Measurements from ENCODE around the gene PIGW.
A peak's percentile ranks its signal among the peaks of the same experiment; 100 is the strongest.
"Not testable (repeated sequence)": the region's sequence is repeated elsewhere in the genome, so short reads cannot be mapped to it uniquely, and the experiment has no call there.

Gene PIGW

GRCh38 chr17:36534840-36535668 is at the start of gene PIGW, which contains the start of gene MYO19:
Gene PIGW, plus strand, starts transcription at chr17:36534987. Its CDS starts 2,115 bp downstream, at chr17:36537102.
Gene MYO19, minus strand, starts transcription at chr17:36534868. Its CDS starts 2,330 bp downstream, at chr17:36532538.
- peak; percentile 90 for DNase-seq

- DNase-seq: no peak
Observed at GRCh38 chr17:36485027-36485426, 49.8 kb upstream of the PIGW start.

GRCh38 chr17:36485805-36486203 is 49.0 kb upstream of the PIGW start:
- DNase-seq: no peak

GRCh38 chr17:36486204-36487194 is 48.3 kb upstream of the PIGW start, which contains the start of gene ZNHIT3:
Gene ZNHIT3, plus strand, starts transcription at chr17:36486681. Its CDS starts 19 bp downstream, at chr17:36486700.
- DNase-seq: peak; percentile 91

- DNase-seq: no peak
Observed at GRCh38 chr17:36493956-36494355, 40.8 kb upstream of the PIGW start.

- no peak for DNase-seq
Observed at GRCh38 chr17:36494674-36495073, 40.1 kb upstream of the PIGW start.

- no peak for DNase-seq
Observed at GRCh38 chr17:36495076-36495578, 39.7 kb upstream of the PIGW start.

- no peak for DNase-seq
Observed at GRCh38 chr17:36496018-36496789, 38.6 kb upstream of the PIGW start.

- no peak for DNase-seq
Observed at GRCh38 chr17:36498155-36498554, 36.6 kb upstream of the PIGW start.

GRCh38 chr17:36498560-36499300 is 36.1 kb upstream of the PIGW start:
- no peak for DNase-seq

GRCh38 chr17:36500745-36501225 is 34.0 kb upstream of the PIGW start:
- DNase-seq: no peak

GRCh38 chr17:36501351-36501750 is 33.4 kb upstream of the PIGW start:
- DNase-seq: no peak

- no peak for DNase-seq
Observed at GRCh38 chr17:36501963-36502362, 32.8 kb upstream of the PIGW start.

- DNase-seq: no peak
Observed at GRCh38 chr17:36503456-36504155, 31.2 kb upstream of the PIGW start.

- no peak for DNase-seq
Observed at GRCh38 chr17:36504156-36504545, 30.6 kb upstream of the PIGW start.

GRCh38 chr17:36505171-36505570 is 29.6 kb upstream of the PIGW start:
- no peak for DNase-seq

- DNase-seq: no peak
Observed at GRCh38 chr17:36506249-36506826, 28.4 kb upstream of the PIGW start.

- no peak for DNase-seq
Observed at GRCh38 chr17:36506831-36507230, 28.0 kb upstream of the PIGW start.

GRCh38 chr17:36507266-36507665 is 27.5 kb upstream of the PIGW start:
- DNase-seq: no peak

- DNase-seq: not testable (repeated sequence)
Observed at GRCh38 chr17:36508439-36508838, 26.3 kb upstream of the PIGW start.
